NCI-H2107 treated with DMSO at 0.1 percent for 48 hours (cell line): ENCODE data around the gene ABCC4.
A peak's percentile ranks its signal among the peaks of the same experiment; 100 is the strongest.

Experiments used
- DNase-seq: peaks from one replicate; lab custom pipeline; 2025; ENCODE audit not compliant: unreplicated experiment; lab: John Stamatoyannopoulos, UW

Gene ABCC4

DNA sequence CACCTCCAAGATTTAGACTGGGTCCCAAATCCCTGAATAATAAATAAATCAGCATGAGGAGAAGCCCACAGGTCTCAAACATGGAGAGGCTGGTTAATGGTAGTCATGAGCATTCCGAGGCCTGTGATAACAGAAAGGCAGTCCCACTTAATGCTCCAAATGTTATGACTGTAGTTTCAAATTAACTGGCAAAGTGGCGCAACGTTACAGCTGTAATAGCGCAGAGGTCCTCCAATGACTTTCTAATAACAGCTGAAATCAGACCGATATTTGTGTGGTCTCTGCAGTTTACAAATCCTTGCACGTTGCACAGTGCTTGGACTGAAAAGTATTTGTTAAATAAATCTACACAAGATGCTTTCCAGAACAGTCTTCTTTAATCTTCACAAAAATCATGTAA lies 141.8 kb downstream of the ABCC4 start:
- no peak for DNase-seq

DNA sequence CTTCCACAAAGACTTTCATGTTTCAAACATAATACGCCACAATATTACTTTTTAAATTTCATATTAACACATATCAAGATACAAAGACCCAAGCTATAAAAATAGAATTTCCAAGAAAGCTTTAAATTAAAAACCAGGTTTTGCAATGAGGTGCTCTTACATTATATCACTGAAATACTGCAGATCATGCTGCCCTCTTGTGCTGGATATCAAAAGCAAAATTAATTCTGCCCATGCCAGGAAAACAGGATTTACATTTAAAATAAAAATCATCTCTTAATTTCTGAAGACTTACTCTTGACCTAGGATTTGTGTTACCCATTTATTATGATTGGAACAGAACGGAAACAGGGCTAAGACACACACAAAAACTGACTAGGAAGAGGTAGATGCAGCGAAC lies 145.0 kb downstream of the ABCC4 start:
- DNase-seq: peak; percentile 55

GRCh38 chr13:95155504-95155903 lies 145.7 kb downstream of the ABCC4 start:
- no peak for DNase-seq

GRCh38 chr13:95155093-95155492 lies 146.2 kb downstream of the ABCC4 start:
- DNase-seq: no peak

DNA sequence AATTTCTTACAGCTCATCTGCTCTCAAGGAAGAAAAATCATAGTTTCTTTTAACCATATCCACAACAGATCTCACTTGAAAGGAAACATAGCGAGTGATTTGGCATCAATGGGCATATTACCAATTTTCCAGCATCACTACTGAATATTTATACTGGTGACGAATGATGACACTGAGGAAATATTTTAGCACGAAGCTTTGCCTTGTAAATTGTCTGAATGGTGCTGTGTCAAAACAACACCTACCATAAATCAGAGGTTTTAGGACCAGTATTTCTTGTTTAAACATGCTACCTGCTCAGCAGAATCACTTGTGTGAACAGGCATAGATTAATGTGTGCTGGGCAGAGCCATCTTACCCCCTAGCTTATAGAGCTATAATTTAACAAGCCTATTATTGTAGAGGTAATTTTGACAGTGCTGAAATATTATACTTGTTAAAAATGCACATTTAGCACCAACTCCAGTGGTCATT lies 146.8 kb downstream of the ABCC4 start:
- DNase-seq: no peak

DNA sequence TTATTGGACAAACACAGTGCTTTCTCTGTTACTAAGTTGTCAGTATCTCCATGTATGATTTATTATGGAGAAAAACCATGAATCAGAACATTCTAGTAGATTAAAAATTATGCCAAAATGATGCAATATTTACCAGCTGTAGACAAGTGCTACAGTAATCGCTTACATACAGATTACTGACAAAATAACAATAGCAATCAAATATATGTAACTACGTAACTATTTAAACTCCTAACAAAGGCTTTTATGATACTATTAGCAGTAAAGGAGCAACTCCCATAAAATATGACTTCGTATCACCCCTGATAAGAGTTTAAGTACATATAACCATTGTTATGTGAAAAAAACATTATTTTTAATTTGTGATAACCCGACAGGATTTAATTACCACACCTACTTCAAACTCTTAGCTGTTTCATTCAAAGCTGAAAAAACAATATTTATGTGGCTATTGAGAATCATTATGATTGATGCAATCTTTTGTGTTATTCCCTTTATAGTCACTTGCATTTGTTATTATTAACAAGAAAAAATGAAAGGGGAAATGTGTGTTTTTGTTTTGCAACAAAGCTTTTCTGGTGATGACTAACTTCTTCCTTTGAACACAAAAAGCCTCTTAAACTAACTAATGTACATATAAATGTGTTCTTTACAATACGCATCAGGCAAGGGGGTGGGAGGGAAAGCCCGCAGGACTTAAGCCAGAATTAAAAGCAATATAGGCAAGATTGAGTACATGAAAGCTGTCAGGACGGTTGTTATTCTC lies 147.4 kb downstream of the ABCC4 start:
- peak; percentile 9 for DNase-seq

- no peak for DNase-seq
These were observed 149.2 kb downstream of the ABCC4 start for GRCh38 chr13:95151942-95152587.

- no peak for DNase-seq
These were observed 150.7 kb downstream of the ABCC4 start for GRCh38 chr13:95150555-95150954.

DNA sequence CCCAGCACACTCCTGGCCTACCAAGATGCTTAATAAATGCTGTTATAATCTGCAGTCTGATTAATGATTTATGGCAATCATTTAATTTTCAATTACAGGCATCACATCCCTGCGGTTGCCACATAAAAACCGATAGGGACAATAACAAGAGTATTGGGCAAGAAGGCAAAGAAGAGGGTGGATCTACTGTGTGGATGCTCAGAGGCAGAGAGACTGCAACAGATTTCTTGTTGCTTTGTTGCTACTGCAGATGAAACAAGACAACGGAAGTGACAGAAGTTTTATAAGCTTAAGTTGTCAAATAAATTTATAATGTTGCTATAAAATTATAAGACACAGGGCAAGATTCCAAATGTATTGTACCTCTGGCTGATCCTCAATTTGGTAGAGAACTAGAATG lies 154.8 kb downstream of the ABCC4 start:
- DNase-seq: no peak

DNA sequence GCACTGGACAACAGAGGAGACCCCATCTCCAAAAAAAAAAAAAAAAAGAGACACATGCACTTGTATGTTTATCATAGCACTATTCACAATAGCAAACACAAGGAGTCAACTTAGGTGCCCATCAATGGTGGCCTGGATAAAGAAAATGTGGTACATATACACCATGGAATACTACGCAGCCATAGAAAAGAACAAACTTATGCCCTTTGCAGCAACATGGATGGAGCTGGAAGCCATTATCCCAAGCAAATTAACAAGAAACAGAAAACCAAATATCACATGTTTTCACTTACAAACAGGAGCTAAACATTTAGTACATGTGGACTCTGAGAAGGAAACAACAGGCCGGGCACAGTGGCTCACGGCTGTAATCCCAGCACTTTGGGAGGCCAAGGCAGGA lies 155.7 kb downstream of the ABCC4 start:
- no peak for DNase-seq

DNA sequence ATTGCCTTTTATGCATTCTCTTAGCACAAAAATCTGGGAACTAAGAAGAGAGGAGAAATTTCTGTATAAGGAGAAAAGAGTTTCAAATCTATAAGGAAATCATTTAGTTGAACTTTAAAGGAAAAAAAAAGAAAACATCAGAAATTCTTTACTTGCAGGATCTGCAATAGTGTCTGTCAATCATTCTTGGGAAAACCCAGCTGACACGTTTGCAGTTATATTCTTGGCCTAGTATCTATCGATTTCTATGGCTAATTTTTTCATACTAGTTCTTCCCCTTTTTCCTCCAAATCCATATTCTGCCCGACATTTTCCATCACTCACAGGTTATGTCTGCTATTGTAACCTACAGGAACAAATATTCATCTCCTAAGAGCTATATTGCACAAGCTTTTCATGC lies 160.7 kb downstream of the ABCC4 start:
- DNase-seq: no peak

DNA sequence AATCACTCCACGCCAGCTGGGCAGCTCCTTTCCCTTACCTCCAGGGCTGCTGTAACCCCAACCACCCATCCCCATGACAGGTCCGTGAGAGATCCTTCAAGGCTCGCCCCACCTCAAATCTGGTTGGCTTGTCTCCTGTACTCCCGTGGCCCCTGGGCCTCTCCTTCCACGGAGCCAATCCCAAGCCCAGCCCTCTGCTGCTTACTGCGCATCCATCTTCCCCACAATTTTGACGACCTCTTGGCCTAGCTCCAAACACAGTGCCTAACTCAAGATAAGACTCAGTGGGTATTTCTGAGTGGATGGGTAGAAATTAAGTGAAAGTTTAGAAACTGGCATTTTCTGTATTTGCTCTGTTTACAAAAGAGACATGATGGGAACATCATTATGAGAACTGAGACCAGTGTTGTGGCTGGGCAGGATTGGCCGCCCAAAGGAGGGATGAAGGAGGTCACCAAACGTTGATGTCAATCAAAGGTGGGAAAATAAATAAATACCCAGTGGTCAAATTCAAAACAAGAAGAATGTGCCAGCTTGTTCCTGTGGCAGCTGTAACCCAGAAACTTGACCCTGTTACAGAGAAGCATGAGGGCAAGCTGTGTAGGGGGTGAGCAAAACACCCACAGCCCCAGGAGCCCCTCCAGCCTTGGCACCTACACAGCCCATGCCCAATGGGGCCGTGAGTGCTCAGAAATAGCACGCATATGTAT lies 162.2 kb downstream of the ABCC4 start:
- no peak for DNase-seq

DNA sequence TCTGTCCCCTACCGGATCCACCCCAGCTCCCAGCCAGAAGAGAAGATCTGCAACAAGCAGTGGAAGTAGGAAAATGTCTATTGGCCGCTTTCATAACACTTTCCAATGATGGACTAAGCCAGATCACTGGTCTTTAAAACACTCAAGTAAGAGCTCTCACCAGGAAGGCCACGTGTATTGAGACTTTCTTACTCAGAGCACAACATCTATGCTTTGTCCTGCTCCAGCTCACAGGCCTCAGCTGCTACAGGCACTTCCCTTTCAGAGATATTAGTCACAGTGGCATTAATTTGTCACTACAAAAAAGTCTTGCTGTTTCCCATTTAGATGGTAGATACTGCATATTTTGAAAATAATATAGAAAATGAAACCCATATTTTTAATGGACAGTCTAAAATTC lies 164.2 kb downstream of the ABCC4 start:
- DNase-seq: no peak

GRCh38 chr13:95136638-95137037 lies 164.6 kb downstream of the ABCC4 start:
- no peak for DNase-seq

GRCh38 chr13:95133498-95133897 lies 167.8 kb downstream of the ABCC4 start:
- no peak for DNase-seq

DNA sequence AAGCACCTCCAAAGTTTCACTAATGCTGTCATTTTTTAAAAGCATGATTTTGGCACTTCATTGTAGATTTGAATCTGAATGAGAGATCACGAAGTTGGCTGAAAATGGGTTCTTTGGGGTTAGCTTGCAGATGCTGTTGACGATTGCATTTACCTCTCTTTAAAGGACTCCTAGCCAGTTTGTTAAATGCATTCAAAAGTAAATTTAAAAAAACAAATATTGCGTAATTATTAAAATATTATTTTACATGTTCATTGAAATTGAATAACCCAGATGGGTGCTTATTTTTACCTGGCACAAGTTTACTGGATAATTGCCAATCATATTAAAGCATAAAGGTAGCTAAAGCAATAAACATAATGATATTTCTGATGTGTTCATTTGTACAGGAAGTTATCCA lies 172.2 kb downstream of the ABCC4 start:
- no peak for DNase-seq

DNA sequence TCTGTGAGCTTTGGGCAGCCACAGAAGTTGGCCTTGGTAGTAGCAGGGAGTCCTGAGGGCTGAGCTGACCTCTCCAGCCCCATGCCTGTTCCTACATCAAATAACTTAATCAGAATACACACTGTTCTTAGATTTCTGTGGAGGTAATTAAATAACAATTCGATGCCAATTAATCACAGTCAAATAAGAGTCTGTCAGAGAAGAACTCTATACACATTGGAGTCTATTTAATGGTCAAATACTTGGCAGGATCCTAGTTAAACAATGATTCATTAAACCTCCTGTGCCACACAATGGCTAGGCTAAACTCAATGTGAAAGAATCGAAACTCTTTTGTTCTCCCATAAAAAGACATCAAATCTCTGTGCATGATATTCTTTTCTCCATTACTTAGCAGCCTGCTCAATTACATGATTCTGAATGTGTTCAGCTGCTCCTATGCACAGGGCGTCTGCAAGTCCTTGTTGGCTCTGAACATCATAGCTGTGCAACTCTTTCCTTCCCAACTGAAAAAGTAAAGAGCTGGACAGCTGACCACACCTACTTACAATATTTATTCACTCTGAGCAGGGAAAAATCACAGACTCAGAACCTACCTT lies 173.1 kb downstream of the ABCC4 start:
- peak; percentile 2 for DNase-seq

DNA sequence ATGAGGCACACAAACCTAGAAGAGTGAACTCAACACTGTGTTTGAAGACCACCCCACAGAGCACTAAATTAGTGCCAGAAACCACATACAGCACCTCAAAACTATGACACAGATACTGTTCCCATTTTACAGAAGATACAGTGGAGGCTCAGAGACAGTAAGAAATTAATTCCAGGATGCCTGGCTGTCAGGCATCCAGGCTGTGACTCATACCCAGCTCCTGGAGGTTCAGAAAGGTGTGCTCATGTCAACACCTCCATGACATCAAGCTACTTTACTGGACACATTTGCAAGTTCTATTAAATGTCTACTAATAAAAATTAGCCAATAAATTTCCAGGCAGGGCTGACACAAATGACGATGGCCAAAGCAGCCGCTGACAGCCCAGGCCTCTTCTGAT lies 176.3 kb downstream of the ABCC4 start:
- DNase-seq: no peak

GRCh38 chr13:95123726-95124125 lies 177.5 kb downstream of the ABCC4 start:
- no peak for DNase-seq

GRCh38 chr13:95122063-95122462 lies 179.2 kb downstream of the ABCC4 start:
- DNase-seq: no peak

DNA sequence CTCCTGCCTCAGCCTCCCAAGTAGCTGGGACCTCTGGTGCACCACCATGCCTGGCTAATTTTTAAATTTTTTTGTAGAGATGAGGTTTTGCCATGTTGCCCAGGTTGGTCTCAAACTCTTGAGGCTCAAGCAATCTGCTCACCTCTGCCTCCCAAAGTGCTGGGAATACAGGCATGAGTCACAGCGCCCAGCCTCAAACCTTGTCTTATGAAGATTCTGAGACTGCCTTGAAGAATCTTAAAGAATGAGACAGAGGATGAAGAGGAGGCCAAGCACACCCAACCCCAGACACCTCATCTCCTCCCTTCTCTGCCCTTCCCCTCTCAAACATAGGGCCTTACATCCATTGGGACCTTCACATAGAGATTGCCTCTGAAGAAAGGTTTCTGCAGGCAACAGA lies 179.7 kb downstream of the ABCC4 start:
- no peak for DNase-seq

DNA sequence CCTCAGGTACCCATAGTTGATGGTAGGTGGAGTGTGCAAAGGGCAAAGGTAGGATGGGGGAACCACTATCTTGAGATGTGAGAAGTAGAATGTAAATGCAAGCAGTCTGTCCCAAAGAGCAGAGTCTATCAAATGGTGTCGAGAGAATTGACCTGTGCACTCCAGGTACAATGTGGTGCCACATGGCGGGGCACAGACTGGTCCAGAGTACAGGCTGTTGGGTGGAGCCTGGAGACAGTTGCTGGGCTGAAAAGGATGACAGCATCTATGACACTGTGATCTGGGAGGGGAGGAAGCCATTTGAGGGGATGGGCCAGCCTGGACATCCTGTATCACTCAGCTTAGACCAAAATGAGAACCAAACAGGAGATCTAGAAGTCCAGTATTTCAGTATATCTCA lies 180.6 kb downstream of the ABCC4 start:
- no peak for DNase-seq
